Immature natural killer cell (primary cell): ENCODE measurements around the gene AUTS2. TPM values are rescaled to one million over a fixed set of nuclear protein-coding genes. Genes with fewer than 3 reads are reported as not detected.

Source experiments
- DNase-seq, 3 donors: peaks; one replicate each; pipeline ENCODE4 v3.0.0; 2022; ENCODE audit warnings: mixed read lengths in 1 of 3
- H3K27ac Mint-ChIP-seq, 6 donors: one replicate each; pipeline ENCODE4 v1.8.0; 2020; ENCODE audit warnings: mixed read lengths in 6 of 6, mild to moderate bottlenecking in 5 of 6, inconsistent platforms in 4 of 6, moderate library complexity in 3 of 6
- H3K27me3 Mint-ChIP-seq, 3 donors: one replicate each; pipeline ENCODE4 v1.8.0; 2020 to 2021; ENCODE audit warnings: low read depth in 3 of 3, mild to moderate bottlenecking in 3 of 3, mixed read lengths in 3 of 3, moderate library complexity in 3 of 3, inconsistent platforms in 1 of 3
- H3K36me3 Mint-ChIP-seq, 3 donors: one replicate each; pipeline ENCODE4 v1.8.0; 2020; ENCODE audit warnings: mixed read lengths in 3 of 3, inconsistent platforms in 2 of 3, mild to moderate bottlenecking in 2 of 3
- H3K4me1 Mint-ChIP-seq, 2 donors: one replicate each; pipeline ENCODE4 v1.8.0; 2020; ENCODE audit warnings: inconsistent platforms in 2 of 2, mild to moderate bottlenecking in 2 of 2, mixed read lengths in 2 of 2, moderate library complexity in 1 of 2
- H3K4me3 Mint-ChIP-seq, 5 donors: one replicate each; pipeline ENCODE4 v1.8.0; 2020; ENCODE audit warnings: mild to moderate bottlenecking in 5 of 5, mixed read lengths in 5 of 5, inconsistent platforms in 3 of 5, moderate library complexity in 3 of 5
- H3K9me3 Mint-ChIP-seq, 6 donors: one replicate each; pipeline ENCODE4 v1.8.0; 2020; ENCODE audit warnings: mild to moderate bottlenecking in 6 of 6, mixed read lengths in 6 of 6, inconsistent platforms in 4 of 6, moderate library complexity in 3 of 6
- polyA plus RNA-seq, 3 donors: library from polyadenylated mRNA; unstranded; fragments of 300-500 nt; fragmentation: Illumina TruSeq; gene quantifications; one replicate each; pipeline ENCODE4 v1.2.3, GENCODE V29; 2021

The AUTS2 gene
- polyA plus RNA-seq, 3 donors from 2014 or later, result 1.9 to 17.6 (median 8.0) TPM

- Mint-ChIP-seq H3K36me3 (peaks cover 0 to 2% (median 0%) of the 10 kb centered on the region in 3 donors), H3K4me3 (no peak overlapping the region), H3K27me3 (peaks cover 0 to 3% (median 2%) of the 10 kb centered on the region in 3 donors), H3K27ac (no peak overlapping the region), H3K9me3 (no peaks in the 10 kb centered on the region), H3K4me1 (no peaks in the 10 kb centered on the region)
- no peak for DNase-seq
Measured at GRCh38 chr7:70408477-70408876, 810.2 kb downstream of the AUTS2 start.

- Mint-ChIP-seq H3K9me3 (no peaks in the 10 kb centered on the region), H3K4me3 (no peak overlapping the region), H3K36me3 (no peaks in the 10 kb centered on the region), H3K27me3 (peaks cover 0 to 3% (median 2%) of the 10 kb centered on the region in 3 donors), H3K27ac (no peak overlapping the region), H3K4me1 (no peaks in the 10 kb centered on the region)
- no peak for DNase-seq
Measured at GRCh38 chr7:70408891-70409290, 810.6 kb downstream of the AUTS2 start.

GRCh38 chr7:70410134-70410750 lies 812.0 kb downstream of the AUTS2 start:
- H3K9me3 Mint-ChIP-seq, result no peaks in the 10 kb centered on the region
- no peak overlapping the region for H3K27ac Mint-ChIP-seq
- peaks cover 0 to 3% (median 2%) of the 10 kb centered on the region in 3 donors for H3K27me3 Mint-ChIP-seq
- no peak overlapping the region for H3K4me3 Mint-ChIP-seq
- no peaks in the 10 kb centered on the region for H3K36me3 Mint-ChIP-seq
- DNase-seq, result no peak
- no peaks in the 10 kb centered on the region for H3K4me1 Mint-ChIP-seq

- Mint-ChIP-seq H3K4me3 (no peak overlapping the region), H3K9me3 (no peaks in the 10 kb centered on the region), H3K4me1 (no peaks in the 10 kb centered on the region), H3K36me3 (no peaks in the 10 kb centered on the region), H3K27ac (no peak overlapping the region), H3K27me3 (peaks cover 0 to 2% (median 2%) of the 10 kb centered on the region in 3 donors)
- DNase-seq, result no peak
Measured at GRCh38 chr7:70414368-70414767, 816.1 kb downstream of the AUTS2 start.

GRCh38 chr7:70415179-70415972 lies 817.1 kb downstream of the AUTS2 start:
- Mint-ChIP-seq H3K27ac (no peak overlapping the region), H3K4me3 (no peak overlapping the region), H3K27me3 (peaks cover 0 to 2% (median 2%) of the 10 kb centered on the region in 3 donors), H3K36me3 (no peaks in the 10 kb centered on the region), H3K9me3 (no peaks in the 10 kb centered on the region), H3K4me1 (no peaks in the 10 kb centered on the region)
- no peak for DNase-seq

GRCh38 chr7:70416347-70416985 lies 818.2 kb downstream of the AUTS2 start:
- DNase-seq, result no peak
- no peaks in the 10 kb centered on the region for H3K4me1 Mint-ChIP-seq
- no peaks in the 10 kb centered on the region for H3K9me3 Mint-ChIP-seq
- H3K27me3 Mint-ChIP-seq, result peaks cover 0 to 2% (median 2%) of the 10 kb centered on the region in 3 donors
- no peaks in the 10 kb centered on the region for H3K36me3 Mint-ChIP-seq
- no peak overlapping the region for H3K4me3 Mint-ChIP-seq
- no peak overlapping the region for H3K27ac Mint-ChIP-seq

- H3K9me3 Mint-ChIP-seq, result no peaks in the 10 kb centered on the region
- no peak for DNase-seq
- no peaks in the 10 kb centered on the region for H3K36me3 Mint-ChIP-seq
- peaks cover 0 to 2% (median 2%) of the 10 kb centered on the region in 3 donors for H3K27me3 Mint-ChIP-seq
- no peak overlapping the region for H3K4me3 Mint-ChIP-seq
- no peak overlapping the region for H3K27ac Mint-ChIP-seq
- no peaks in the 10 kb centered on the region for H3K4me1 Mint-ChIP-seq
Measured at GRCh38 chr7:70416986-70417655, 818.8 kb downstream of the AUTS2 start.

- Mint-ChIP-seq H3K4me3 (no peak overlapping the region), H3K36me3 (no peaks in the 10 kb centered on the region), H3K27me3 (peaks cover 0 to 5% (median 4%) of the 10 kb centered on the region in 3 donors), H3K4me1 (no peaks in the 10 kb centered on the region), H3K27ac (no peak overlapping the region), H3K9me3 (no peaks in the 10 kb centered on the region)
- DNase-seq, result no peak
Measured at GRCh38 chr7:70419526-70420380, 821.5 kb downstream of the AUTS2 start.

- H3K4me1 Mint-ChIP-seq, result no peaks in the 10 kb centered on the region
- H3K9me3 Mint-ChIP-seq, result no peaks in the 10 kb centered on the region
- no peak for DNase-seq
- no peak overlapping the region for H3K4me3 Mint-ChIP-seq
- H3K36me3 Mint-ChIP-seq, result no peaks in the 10 kb centered on the region
- H3K27me3 Mint-ChIP-seq, result peaks cover 0 to 5% (median 4%) of the 10 kb centered on the region in 3 donors
- no peak overlapping the region for H3K27ac Mint-ChIP-seq
Measured at GRCh38 chr7:70420381-70420662, 822.0 kb downstream of the AUTS2 start.

GRCh38 chr7:70421319-70421718 lies 823.0 kb downstream of the AUTS2 start:
- Mint-ChIP-seq H3K36me3 (no peaks in the 10 kb centered on the region), H3K4me3 (no peak overlapping the region), H3K27me3 (peaks cover 0 to 5% (median 4%) of the 10 kb centered on the region in 3 donors), H3K27ac (no peak overlapping the region), H3K9me3 (no peaks in the 10 kb centered on the region), H3K4me1 (no peaks in the 10 kb centered on the region)
- DNase-seq, result no peak

GRCh38 chr7:70426249-70426880 lies 828.1 kb downstream of the AUTS2 start:
- peaks cover 0 to 2% (median 0%) of the 10 kb centered on the region in 6 donors for H3K9me3 Mint-ChIP-seq
- peaks cover 0 to 3% (median 0%) of the 10 kb centered on the region in 3 donors for H3K36me3 Mint-ChIP-seq
- no peak overlapping the region for H3K27ac Mint-ChIP-seq
- no peaks in the 10 kb centered on the region for H3K4me1 Mint-ChIP-seq
- H3K27me3 Mint-ChIP-seq, result peaks cover 0 to 7% (median 4%) of the 10 kb centered on the region in 3 donors
- DNase-seq, result no peak
- H3K4me3 Mint-ChIP-seq, result no peak overlapping the region

GRCh38 chr7:70432567-70433001 lies 834.3 kb downstream of the AUTS2 start:
- H3K4me3 Mint-ChIP-seq, result no peak overlapping the region
- H3K36me3 Mint-ChIP-seq, result peaks cover 0 to 3% (median 0%) of the 10 kb centered on the region in 3 donors
- DNase-seq, result no peak
- H3K4me1 Mint-ChIP-seq, result peaks cover 0 to 3% of the 10 kb centered on the region in 2 donors
- peaks cover 2 to 3% (median 2%) of the 10 kb centered on the region in 3 donors for H3K27me3 Mint-ChIP-seq
- no peak overlapping the region for H3K27ac Mint-ChIP-seq
- peaks cover 0 to 2% (median 0%) of the 10 kb centered on the region in 6 donors for H3K9me3 Mint-ChIP-seq

- no peak for DNase-seq
- H3K36me3 Mint-ChIP-seq, result no peaks in the 10 kb centered on the region
- H3K4me1 Mint-ChIP-seq, result peaks cover 0 to 3% of the 10 kb centered on the region in 2 donors
- peaks cover 0 to 3% (median 2%) of the 10 kb centered on the region in 3 donors for H3K27me3 Mint-ChIP-seq
- peak overlapping the region in 1 of 6 donors; percentile 31 for H3K27ac Mint-ChIP-seq
- H3K9me3 Mint-ChIP-seq, result peaks cover 0 to 2% (median 0%) of the 10 kb centered on the region in 6 donors
- no peak overlapping the region for H3K4me3 Mint-ChIP-seq
Measured at GRCh38 chr7:70434376-70434775, 836.1 kb downstream of the AUTS2 start.
